WTC11 (cell line): Measurements from ENCODE around the gene PDCD10.

Source experiments
- CTCF ChIP-seq: fragments of 200-600 bp; IDR thresholded peaks from 2 replicates; pipeline ENCODE4 v1.8.0; 2022; ENCODE audit warnings: antibody characterized with exemption
- IRF2 ChIP-seq: sonication (generic); formaldehyde crosslinking; IDR thresholded peaks from 2 replicates; pipeline ENCODE4 v1.8.0; 2022; ENCODE audit warnings: low read depth, missing genetic modification reagents, borderline replicate concordance
- ZNF512 ChIP-seq: sonication (generic); formaldehyde crosslinking; IDR thresholded peaks from 2 replicates; pipeline ENCODE4 v1.8.1; 2022; ENCODE audit warnings: missing genetic modification reagents, borderline replicate concordance

- no peak for TF ChIP-seq ZNF512 (CRISPR knock-in tag)
- no peak for TF ChIP-seq IRF2 (CRISPR knock-in tag)
- no peak for TF ChIP-seq CTCF
Observed at GRCh38 chr3:167700046-167700445, 34.6 kb downstream of the PDCD10 start.
